Left cardiac atrium (tissue), 4 donors: ENCODE measurements around the gene SYT13. TPM values are rescaled to one million over a fixed set of nuclear protein-coding genes. Genes with fewer than 3 reads are reported as not detected.

Experiments used
- ATAC-seq, 2 donors: fragments of 200-7000 bp; cut with Tn5 transposase; one replicate each; pipeline ENCODE4 v1.9.1; 2020; ENCODE audit warnings: mild to moderate bottlenecking in 2 of 2, moderate library complexity in 2 of 2
- DNase-seq: peaks from one replicate; pipeline ENCODE4 v3.0.0-alpha.2; 2020
- intact Hi-C, 2 donors: fragments of 100-400 bp; cut with DNase I; formaldehyde crosslinking; loops; one replicate each; pipeline versions ENCODE4 v1.14.1 to v1.15.1; 2022 to 2023
- total RNA-seq, 2 donors: library from RNA; stranded (reverse); fragmentation: NEBNext Ultra II Directional; extraction: Animal tissue kit (Norgen Biotek cat#: 25700); gene quantifications; one replicate each; pipeline ENCODE4 v1.2.1, GENCODE V29; 2021
- donor health status: DM: no; HTN: yes; CAD: no.
- donor health status: DM: no; HTN: yes; CAD: no; lungs with severe emphysema.
- donor health status: DM: yes; HTN: yes; CAD: no.
- donor health status: Dilated cardiomyopathy.

SYT13 gene
- total RNA-seq, 2 donors from 2014 or later, result 9.0 to 12.1 TPM

GRCh38 chr11:45287316-45287903 is 1.3 kb upstream of the SYT13 start:
- intact Hi-C loops, result no loop called here
- DNase-seq (no peak), ATAC-seq (no peak)

GRCh38 chr11:45285250-45285828 is 802 bp downstream of the SYT13 start:
- ATAC-seq, result no peak
- intact Hi-C loops, result no loop called here

GRCh38 chr11:45282081-45282480 is 4.1 kb downstream of the SYT13 start:
- intact Hi-C loops, result no loop called here
- no peak for ATAC-seq
- DNase-seq, result no peak

More at GRCh38 chr11:45285250-45285828, 802 bp downstream of the SYT13 start:
- DNase-seq, result no peak

GRCh38 chr11:45280449-45280848 is 5.7 kb downstream of the SYT13 start:
- no peak for DNase-seq
- no peak for ATAC-seq

GRCh38 chr11:45279645-45280044 is 6.5 kb downstream of the SYT13 start:
- intact Hi-C loops, result no loop called here
- ATAC-seq, result no peak
- no peak for DNase-seq

More at GRCh38 chr11:45280449-45280848, 5.7 kb downstream of the SYT13 start:
- intact Hi-C loops, result no loop called here

GRCh38 chr11:45278714-45279113 is 7.4 kb downstream of the SYT13 start:
- no peak for ATAC-seq
- intact Hi-C loops, result no loop called here
- no peak for DNase-seq

GRCh38 chr11:45275828-45276227 is 10.3 kb downstream of the SYT13 start:
- DNase-seq (no peak), ATAC-seq (no peak)
- intact Hi-C loops, result no loop called here

GRCh38 chr11:45274206-45274605 is 11.9 kb downstream of the SYT13 start:
- intact Hi-C loops, result no loop called here
- DNase-seq (no peak), ATAC-seq (no peak)

GRCh38 chr11:45273509-45273908 is 12.6 kb downstream of the SYT13 start:
- intact Hi-C loops, result no loop called here
- DNase-seq, result no peak
- ATAC-seq, result no peak

- DNase-seq (no peak), ATAC-seq (no peak)
- intact Hi-C loops, result no loop called here
Observed at GRCh38 chr11:45272701-45273100, 13.4 kb downstream of the SYT13 start.

GRCh38 chr11:45270946-45271716 is 15.0 kb downstream of the SYT13 start:
- DNase-seq (no peak), ATAC-seq (no peak)
- intact Hi-C loops, result no loop called here

- intact Hi-C loops, result no loop called here
- no peak for DNase-seq
- ATAC-seq, result no peak
Observed at GRCh38 chr11:45269678-45270077, 16.5 kb downstream of the SYT13 start.

GRCh38 chr11:45267652-45268299 is 18.4 kb downstream of the SYT13 start:
- peak; percentile 85 to 86 for ATAC-seq
- DNase-seq, result peak; percentile 54
- intact Hi-C loops, result no loop called here

- no peak for ATAC-seq
- no peak for DNase-seq
- intact Hi-C loops, result no loop called here
Observed at GRCh38 chr11:45267052-45267451, 19.1 kb downstream of the SYT13 start.

- no peak for DNase-seq
- intact Hi-C loops, result no loop called here
- no peak for ATAC-seq
Observed at GRCh38 chr11:45266676-45267020, 19.5 kb downstream of the SYT13 start.

- intact Hi-C loops, result no loop called here
- DNase-seq (no peak), ATAC-seq (no peak)
Observed at GRCh38 chr11:45265969-45266675, 20.0 kb downstream of the SYT13 start.

- peak in 1 of 2 donors; percentile 32 for ATAC-seq
- intact Hi-C loops, result no loop called here
Observed at GRCh38 chr11:45264839-45265515, 21.2 kb downstream of the SYT13 start.

GRCh38 chr11:45263773-45264172 is 22.4 kb downstream of the SYT13 start:
- no peak for DNase-seq
- no peak for ATAC-seq
- intact Hi-C loops, result no loop called here

More at GRCh38 chr11:45264839-45265515, 21.2 kb downstream of the SYT13 start:
- no peak for DNase-seq

GRCh38 chr11:45262900-45263299 is 23.2 kb downstream of the SYT13 start:
- ATAC-seq (peak in 1 of 2 donors; percentile 21), DNase-seq (no peak)
- intact Hi-C loops, result no loop called here
